Measurements from ENCODE around the gene ACAA2. TPM values are rescaled to one million over a fixed set of nuclear protein-coding genes. Genes with fewer than 3 reads are reported as not detected.

Gene ACAA2
- polyA plus RNA-seq, 1 experiment, result 14.1 TPM

- no peaks in the 10 kb centered on the region for H3K36me3 ChIP-seq (ENCODE audit: control insufficient read depth, insufficient read depth, low read length)
- H3K4me3 ChIP-seq (ENCODE audit: low read depth, low read length), result no peak overlapping the region
- no peak for TF ChIP-seq CTCF (IDR thresholded peaks at IDR 0.05; ENCODE audit: insufficient read depth, low read depth, low read length)
- DNase-seq (ENCODE audit: low read depth), result no peak
- peaks cover 13% of the 10 kb centered on the region for H3K27me3 ChIP-seq (ENCODE audit: control insufficient read depth, insufficient read depth, low read length)
- ChIA-PET CTCF (interaction anchor here (1.7 kb wide), 1 partner anchor 192 kb away, joined by 4 read pairs; no protein-coding TSS in a partner anchor), POLR2A (no interaction called here)
Observed at GRCh38 chr18:49752095-49752457, 61.3 kb downstream of the ACAA2 start.

- H3K4me3 ChIP-seq (ENCODE audit: low read depth, low read length), result no peak overlapping the region
- CTCF ChIA-PET, result interaction anchor here (1.7 kb wide), 1 partner anchor 191 kb away, joined by 4 read pairs; no protein-coding TSS in a partner anchor
- POLR2A ChIA-PET, result no interaction called here
- no peak for DNase-seq (ENCODE audit: low read depth)
- H3K36me3 ChIP-seq (ENCODE audit: control insufficient read depth, insufficient read depth, low read length), result no peaks in the 10 kb centered on the region
- no peak for TF ChIP-seq CTCF (IDR thresholded peaks at IDR 0.05; ENCODE audit: insufficient read depth, low read depth, low read length)
- H3K27me3 ChIP-seq (ENCODE audit: control insufficient read depth, insufficient read depth, low read length), result peaks cover 13% of the 10 kb centered on the region
Observed at GRCh38 chr18:49751427-49752094, 61.8 kb downstream of the ACAA2 start.

GRCh38 chr18:49749563-49749962 lies 63.8 kb downstream of the ACAA2 start:
- H3K27me3 ChIP-seq (ENCODE audit: control insufficient read depth, insufficient read depth, low read length), result peaks cover 13% of the 10 kb centered on the region
- no peak overlapping the region for H3K4me3 ChIP-seq (ENCODE audit: low read depth, low read length)
- TF ChIP-seq CTCF (IDR thresholded peaks at IDR 0.05; ENCODE audit: insufficient read depth, low read depth, low read length), result no peak
- no peaks in the 10 kb centered on the region for H3K36me3 ChIP-seq (ENCODE audit: control insufficient read depth, insufficient read depth, low read length)
- DNase-seq (ENCODE audit: low read depth), result no peak
- CTCF ChIA-PET, result no interaction called here
- POLR2A ChIA-PET, result no interaction called here

- CTCF ChIA-PET, result no interaction called here
- DNase-seq (ENCODE audit: low read depth), result peak; percentile 17
- H3K27me3 ChIP-seq (ENCODE audit: control insufficient read depth, insufficient read depth, low read length), result peaks cover 12% of the 10 kb centered on the region
- H3K4me3 ChIP-seq (ENCODE audit: low read depth, low read length), result no peak overlapping the region
- TF ChIP-seq CTCF (IDR thresholded peaks at IDR 0.05; ENCODE audit: insufficient read depth, low read depth, low read length), result no peak
- no peaks in the 10 kb centered on the region for H3K36me3 ChIP-seq (ENCODE audit: control insufficient read depth, insufficient read depth, low read length)
- POLR2A ChIA-PET, result no interaction called here
Observed at GRCh38 chr18:49747876-49748275, 65.5 kb downstream of the ACAA2 start.

GRCh38 chr18:49745045-49746014 lies 68.0 kb downstream of the ACAA2 start:
- ChIA-PET CTCF (interaction anchor here (1.1 to 1.7 kb wide), 4 partner anchors 10 to 16 kb away, joined by 3 to 5 read pairs (median 4); no protein-coding TSS in a partner anchor), POLR2A (no interaction called here)
- no peak overlapping the region for H3K4me3 ChIP-seq (ENCODE audit: low read depth, low read length)
- H3K27me3 ChIP-seq (ENCODE audit: control insufficient read depth, insufficient read depth, low read length), result peaks cover 1% of the 10 kb centered on the region; the same call in 1 of the 2 replicates
- H3K36me3 ChIP-seq (ENCODE audit: control insufficient read depth, insufficient read depth, low read length), result no peaks in the 10 kb centered on the region
- no peak for TF ChIP-seq CTCF (IDR thresholded peaks at IDR 0.05; ENCODE audit: insufficient read depth, low read depth, low read length)
- no peak for DNase-seq (ENCODE audit: low read depth)
